Fibroblast of peridontal ligament (primary cell): ENCODE measurements around the gene ING3.
A peak's percentile ranks its signal among the peaks of the same experiment; 100 is the strongest.
"Not testable (repeated sequence)": the region's sequence is repeated elsewhere in the genome, so short reads cannot be mapped to it uniquely, and the experiment has no call there.

Experiments used
- DNase-seq: peaks from one replicate; pipeline ENCODE4 v3.0.0-alpha.2; 2010; ENCODE audit errors: extremely low read depth

ING3 gene

GRCh38 chr7:121002757-121003200, 52.2 kb downstream of the ING3 start:
- peak; percentile 82 for DNase-seq

- DNase-seq: no peak
Observed at GRCh38 chr7:121003986-121004685, 53.6 kb downstream of the ING3 start.

GRCh38 chr7:121005058-121005457, 54.5 kb downstream of the ING3 start:
- not testable (repeated sequence) for DNase-seq

- DNase-seq: peak; percentile 33
Observed at GRCh38 chr7:121005996-121006584, 55.5 kb downstream of the ING3 start.

- DNase-seq: peak; percentile 33
Observed at GRCh38 chr7:121006711-121007315, 56.2 kb downstream of the ING3 start.

GRCh38 chr7:121008816-121009215, 58.2 kb downstream of the ING3 start:
- DNase-seq: no peak

GRCh38 chr7:121011401-121011800, 60.8 kb downstream of the ING3 start:
- DNase-seq: peak; percentile 77

- no peak for DNase-seq
Observed at GRCh38 chr7:121012170-121012874, 61.7 kb downstream of the ING3 start.

GRCh38 chr7:121012919-121013318, 62.3 kb downstream of the ING3 start:
- no peak for DNase-seq

- no peak for DNase-seq
Observed at GRCh38 chr7:121015560-121015959, 65.0 kb downstream of the ING3 start.

- peak; percentile 91 for DNase-seq
Observed at GRCh38 chr7:121016966-121017365, 66.4 kb downstream of the ING3 start.

GRCh38 chr7:121017586-121017985, 67.0 kb downstream of the ING3 start:
- DNase-seq: no peak

- peak; percentile 68 for DNase-seq
Observed at GRCh38 chr7:121019018-121019417, 68.4 kb downstream of the ING3 start.

- DNase-seq: peak; percentile 80
Observed at GRCh38 chr7:121020249-121020988, 69.8 kb downstream of the ING3 start.

- no peak for DNase-seq
Observed at GRCh38 chr7:121020989-121021969, 70.7 kb downstream of the ING3 start.

GRCh38 chr7:121023194-121023593, 72.6 kb downstream of the ING3 start:
- no peak for DNase-seq

- DNase-seq: peak; percentile 68
Observed at GRCh38 chr7:121023683-121024511, 73.3 kb downstream of the ING3 start.

- no peak for DNase-seq
Observed at GRCh38 chr7:121024611-121025010, 74.0 kb downstream of the ING3 start.

GRCh38 chr7:121026159-121026558, 75.6 kb downstream of the ING3 start:
- no peak for DNase-seq
